ENCODE measurements around the gene SLC6A14. TPM values are rescaled to one million over a fixed set of nuclear protein-coding genes. Genes with fewer than 3 reads are reported as not detected.

The SLC6A14 gene
- total RNA-seq, 1 experiment from 2014 or later: not detected

DNA sequence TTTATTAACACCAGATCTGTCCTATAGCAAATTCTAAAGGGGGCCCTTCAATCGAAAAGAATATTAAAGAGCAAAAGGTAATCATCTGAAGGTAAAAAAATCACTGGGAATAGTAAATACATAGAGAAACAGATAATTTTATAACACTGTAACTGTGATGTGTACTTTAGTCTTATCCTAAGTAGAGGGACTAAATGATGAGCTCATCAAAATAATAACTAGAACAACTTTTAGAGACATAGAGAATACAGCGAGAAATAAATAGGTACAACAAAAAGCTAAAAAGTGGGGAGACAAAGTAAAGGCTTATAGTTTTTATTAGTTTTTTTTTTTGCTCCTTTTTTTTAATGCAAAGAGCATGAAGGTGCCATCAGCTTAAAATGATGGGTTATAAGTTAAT lies 43.7 kb downstream of the SLC6A14 start:
- H3K23ac ChIP-seq (ENCODE audit: insufficient read length, low read depth, low read length): no peak overlapping the region
- H3K27ac Mint-ChIP-seq: no peak overlapping the region
- H2AFZ ChIP-seq (ENCODE audit: low read length): no peak overlapping the region
- H3K4me1 Mint-ChIP-seq: no peaks in the 10 kb centered on the region
- no peak overlapping the region for H3K4me2 ChIP-seq (ENCODE audit: insufficient read depth, insufficient read length, low read length)
- H3K23me2 ChIP-seq (ENCODE audit: insufficient read length, low read depth, low read length, poor library complexity, severe bottlenecking): no peaks in the 10 kb centered on the region
- H3K9me3 ChIP-seq (ENCODE audit: control insufficient read depth, low read depth, low read length): no peaks in the 10 kb centered on the region
- H2BK20ac ChIP-seq (ENCODE audit: low read depth, low read length, poor library complexity, severe bottlenecking): no peak overlapping the region
- no peak overlapping the region for H3K9ac ChIP-seq (ENCODE audit: extremely low read depth, insufficient read length, low read length)
- H3K36me3 Mint-ChIP-seq (ENCODE audit: insufficient read depth in 1 of 3, low read depth in 3 of 3): no peaks in the 10 kb centered on the region; a peak in 1 of 7 replicates
- H4K5ac ChIP-seq (ENCODE audit: insufficient read length, low read depth, low read length): no peak overlapping the region
- H3K4ac ChIP-seq (ENCODE audit: low read depth, low read length): no peak overlapping the region
- TF ChIP-seq, protein P1, sequence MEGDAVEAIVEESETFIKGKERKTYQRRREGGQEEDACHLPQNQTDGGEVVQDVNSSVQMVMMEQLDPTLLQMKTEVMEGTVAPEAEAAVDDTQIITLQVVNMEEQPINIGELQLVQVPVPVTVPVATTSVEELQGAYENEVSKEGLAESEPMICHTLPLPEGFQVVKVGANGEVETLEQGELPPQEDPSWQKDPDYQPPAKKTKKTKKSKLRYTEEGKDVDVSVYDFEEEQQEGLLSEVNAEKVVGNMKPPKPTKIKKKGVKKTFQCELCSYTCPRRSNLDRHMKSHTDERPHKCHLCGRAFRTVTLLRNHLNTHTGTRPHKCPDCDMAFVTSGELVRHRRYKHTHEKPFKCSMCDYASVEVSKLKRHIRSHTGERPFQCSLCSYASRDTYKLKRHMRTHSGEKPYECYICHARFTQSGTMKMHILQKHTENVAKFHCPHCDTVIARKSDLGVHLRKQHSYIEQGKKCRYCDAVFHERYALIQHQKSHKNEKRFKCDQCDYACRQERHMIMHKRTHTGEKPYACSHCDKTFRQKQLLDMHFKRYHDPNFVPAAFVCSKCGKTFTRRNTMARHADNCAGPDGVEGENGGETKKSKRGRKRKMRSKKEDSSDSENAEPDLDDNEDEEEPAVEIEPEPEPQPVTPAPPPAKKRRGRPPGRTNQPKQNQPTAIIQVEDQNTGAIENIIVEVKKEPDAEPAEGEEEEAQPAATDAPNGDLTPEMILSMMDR (conservative IDR thresholded peaks at IDR 0.05): no peak
- no peak overlapping the region for H3K14ac ChIP-seq (ENCODE audit: insufficient read depth, low read length)
- H4K20me1 ChIP-seq (ENCODE audit: control insufficient read depth, insufficient read depth, insufficient read length): no peaks in the 10 kb centered on the region
- H2BK12ac ChIP-seq (ENCODE audit: insufficient read length, low read depth, low read length): no peak overlapping the region
- no peak overlapping the region for H4K8ac ChIP-seq (replicated peaks; ENCODE audit: insufficient read length, low read depth, low read length)
- no peaks in the 10 kb centered on the region for H3K4me1 ChIP-seq (ENCODE audit: insufficient read depth, low read length)
- no peaks in the 10 kb centered on the region for H3K79me2 ChIP-seq (ENCODE audit: insufficient read depth, low read length)
- no peak overlapping the region for H2AK5ac ChIP-seq (ENCODE audit: insufficient read length, low read length)
- H3T11ph ChIP-seq (ENCODE audit: low read length): no peak overlapping the region
- no peaks in the 10 kb centered on the region for H3K27me3 ChIP-seq (ENCODE audit: insufficient read depth, low read length)
- H3K56ac ChIP-seq (ENCODE audit: insufficient read length, low read depth, low read length): no peak overlapping the region
- H3K79me1 ChIP-seq (ENCODE audit: insufficient read depth, low read depth, low read length, poor library complexity, severe bottlenecking): no peaks in the 10 kb centered on the region
- DNase-seq: no peak
- no peak overlapping the region for H4K91ac ChIP-seq (ENCODE audit: insufficient read length, low read depth, low read length)
- no CpG with 5 or more reads among the region's 2 CpGs for WGBS (ENCODE audit: extremely low coverage, insufficient read length, low lambda C conversion rate)
- H3K27me3 Mint-ChIP-seq (ENCODE audit: low read depth): no peaks in the 10 kb centered on the region
- H2BK15ac ChIP-seq (ENCODE audit: low read depth, low read length): no peak overlapping the region
- no peak overlapping the region for H3K18ac ChIP-seq (ENCODE audit: insufficient read length, low read depth, low read length)
- no peak overlapping the region for H2BK5ac ChIP-seq (ENCODE audit: insufficient read length, low read length)
- H2BK120ac ChIP-seq (ENCODE audit: low read depth, low read length, poor library complexity, severe bottlenecking): no peak overlapping the region
- peaks cover 2% of the 10 kb centered on the region in 2 experiments; a peak in 3 of 5 replicates for H3K9me3 Mint-ChIP-seq
- no peak overlapping the region for H3K27ac ChIP-seq (ENCODE audit: insufficient read length, low read depth, low read length)
- H3K4me3 Mint-ChIP-seq: no peak overlapping the region

All from H9 (cell line).